Measurements from ENCODE around the gene LRRN4.

DNA sequence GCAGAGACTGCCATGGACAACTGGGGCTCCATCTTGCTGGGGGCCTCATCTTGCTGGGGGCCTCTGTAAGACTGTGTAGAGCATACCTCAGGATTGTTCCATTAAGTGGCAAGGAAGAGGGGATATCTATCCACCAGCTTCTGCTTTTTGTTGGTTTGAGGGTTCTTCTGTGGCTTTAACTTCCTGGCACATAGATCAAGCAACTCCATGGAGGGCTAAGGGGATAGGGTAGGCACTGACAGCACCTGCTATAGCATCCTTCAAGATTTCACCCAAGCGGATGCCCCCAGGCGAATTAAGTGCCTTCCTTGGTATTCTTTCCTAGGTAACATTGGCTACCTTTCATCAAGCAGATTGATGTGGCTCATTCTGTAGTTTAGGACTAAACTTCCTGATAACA is 3.8 kb upstream of the LRRN4 start:
- TF ChIP-seq TAF1 (IDR thresholded peaks at IDR 0.05; ENCODE audit: borderline replicate concordance, low read depth, low read length) (no peak), POLR2A (IDR thresholded peaks at IDR 0.05; ENCODE audit: low read depth, low read length) (no peak), POLR2AphosphoS5 (IDR thresholded peaks at IDR 0.05; ENCODE audit: low read depth, low read length) (no peak)

All from GM12892 (cell line).